GM18858 (cell line): ENCODE data around the gene MYO1D.

Experiments
- ATAC-seq: cut with Tn5 transposase; IDR thresholded peaks from one replicate; pipeline ENCODE4 v1.9.1; 2021; ENCODE audit not compliant: unreplicated experiment

Gene MYO1D

DNA sequence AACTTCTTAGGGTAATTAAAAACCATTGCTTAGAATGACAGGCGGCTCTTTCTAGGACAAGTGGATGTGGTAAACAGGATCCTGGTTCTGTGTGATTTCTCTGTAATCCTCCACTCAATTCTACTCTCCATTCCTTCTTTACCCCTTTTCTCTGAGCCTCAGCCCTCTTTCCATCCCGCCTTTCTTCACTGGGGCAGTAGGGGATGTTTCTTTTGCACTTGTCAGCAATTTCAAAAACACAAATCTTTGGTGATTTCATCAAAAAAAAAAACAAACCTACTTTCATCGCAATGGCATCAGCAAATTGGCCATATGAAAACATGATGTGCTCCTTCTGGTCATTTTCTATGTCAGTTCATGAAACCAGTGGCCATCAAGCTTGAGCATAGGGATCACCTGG, 285.5 kb downstream of the MYO1D start:
- no peak for ATAC-seq

DNA sequence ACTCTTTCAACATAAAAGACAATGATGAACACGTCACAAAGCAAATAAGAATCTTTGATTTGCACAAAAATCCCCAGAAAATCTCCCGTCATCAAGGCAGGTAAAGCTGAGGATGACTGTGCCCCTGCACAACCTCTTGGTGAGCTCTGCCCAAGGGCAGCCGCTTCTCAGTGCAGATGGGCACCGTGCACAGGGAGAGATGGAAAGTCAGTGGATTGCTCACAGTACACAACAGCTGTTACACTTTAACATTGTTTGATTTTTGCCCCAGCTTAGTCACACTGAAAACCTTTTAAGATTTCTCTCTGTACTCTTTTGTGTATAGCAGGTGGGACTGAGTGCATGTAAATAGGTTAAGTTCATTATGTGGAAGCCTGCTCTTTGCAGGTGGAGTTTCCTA, 285.9 kb downstream of the MYO1D start:
- ATAC-seq: no peak

DNA sequence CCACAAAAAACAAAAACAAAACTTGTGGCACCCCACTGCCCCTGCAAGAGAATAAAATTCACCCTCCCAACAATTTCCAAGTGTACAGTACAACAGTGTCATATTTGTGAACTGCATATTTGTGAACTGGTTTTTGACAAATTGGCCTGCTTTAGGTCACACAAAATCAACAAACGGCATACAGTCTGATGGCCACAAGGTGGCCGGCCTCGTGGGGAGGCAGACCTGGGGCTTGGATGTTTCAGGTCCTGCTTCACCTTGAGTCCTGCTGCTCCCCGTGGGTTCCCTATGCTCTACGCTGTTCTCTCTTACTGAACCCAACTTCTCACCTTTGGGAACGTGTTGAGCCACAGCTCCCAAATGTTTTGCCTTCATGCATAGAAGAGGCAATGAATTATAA, 287.9 kb downstream of the MYO1D start:
- ATAC-seq: no peak

- ATAC-seq: no peak
Observed at GRCh38 chr17:32588135-32588534, 288.8 kb downstream of the MYO1D start.

- no peak for ATAC-seq
Observed at GRCh38 chr17:32586666-32587065, 290.3 kb downstream of the MYO1D start.

DNA sequence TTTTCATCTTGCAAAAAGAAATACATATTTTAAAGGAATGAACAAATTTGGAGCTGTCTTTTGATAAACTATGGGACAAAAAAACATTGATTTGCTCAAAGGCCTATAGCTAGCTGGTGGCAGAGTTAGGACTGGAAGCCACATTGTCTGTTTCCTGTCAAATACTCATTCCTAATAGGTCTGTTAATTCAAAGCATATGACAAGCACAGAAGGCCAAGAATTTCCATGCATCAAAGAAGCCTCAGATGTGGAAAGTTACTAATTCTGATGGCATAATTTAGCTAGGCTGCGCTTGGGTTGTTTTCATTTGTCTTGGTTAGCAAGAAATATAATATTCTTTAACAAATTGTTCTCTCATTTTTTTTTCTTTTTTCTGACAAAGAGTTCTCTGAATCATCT, 292.1 kb downstream of the MYO1D start:
- no peak for ATAC-seq

GRCh38 chr17:32583053-32583452, 293.9 kb downstream of the MYO1D start:
- no peak for ATAC-seq

DNA sequence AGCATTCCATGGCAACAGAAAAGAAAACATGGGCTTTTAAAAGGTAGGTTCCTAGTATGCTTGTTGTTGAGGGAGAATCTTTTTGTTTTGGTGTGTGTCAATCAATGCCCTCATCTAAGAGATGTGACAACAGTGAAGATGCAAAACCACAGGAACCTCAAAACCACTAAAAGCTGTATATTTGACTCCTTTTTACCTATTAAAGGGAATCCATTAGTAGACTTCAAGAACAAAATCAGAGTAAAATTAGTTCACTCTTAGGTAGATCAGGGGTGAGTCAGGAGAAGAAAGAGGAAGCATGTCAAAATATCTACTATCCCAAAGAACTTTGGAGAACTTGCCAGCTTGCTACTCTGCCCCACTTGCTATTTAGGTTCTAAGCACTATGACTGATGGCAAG, 301.1 kb downstream of the MYO1D start:
- no peak for ATAC-seq

- no peak for ATAC-seq
Observed at GRCh38 chr17:32570081-32570396, 306.9 kb downstream of the MYO1D start.

GRCh38 chr17:32569171-32570080, 307.5 kb downstream of the MYO1D start:
- ATAC-seq: peak; percentile 49

DNA sequence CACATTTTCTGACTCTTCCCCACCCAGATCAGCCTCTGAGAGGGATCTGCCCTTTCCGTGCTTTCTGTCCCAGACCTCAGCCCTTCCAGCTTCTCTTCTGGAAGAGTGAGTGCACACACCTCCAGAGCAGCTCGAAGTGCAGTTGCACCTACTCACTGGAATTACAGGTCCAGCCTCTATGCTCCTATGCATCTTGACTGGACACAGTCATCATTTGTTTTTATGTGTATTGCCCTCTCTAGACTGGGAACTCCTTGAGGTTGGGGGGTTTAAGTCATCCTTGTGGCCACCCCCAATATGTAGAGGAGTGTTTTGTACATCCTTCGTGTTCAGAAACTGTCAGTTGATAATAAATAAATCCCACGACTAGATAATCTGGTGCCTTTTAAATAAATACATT, 308.2 kb downstream of the MYO1D start:
- ATAC-seq: no peak

DNA sequence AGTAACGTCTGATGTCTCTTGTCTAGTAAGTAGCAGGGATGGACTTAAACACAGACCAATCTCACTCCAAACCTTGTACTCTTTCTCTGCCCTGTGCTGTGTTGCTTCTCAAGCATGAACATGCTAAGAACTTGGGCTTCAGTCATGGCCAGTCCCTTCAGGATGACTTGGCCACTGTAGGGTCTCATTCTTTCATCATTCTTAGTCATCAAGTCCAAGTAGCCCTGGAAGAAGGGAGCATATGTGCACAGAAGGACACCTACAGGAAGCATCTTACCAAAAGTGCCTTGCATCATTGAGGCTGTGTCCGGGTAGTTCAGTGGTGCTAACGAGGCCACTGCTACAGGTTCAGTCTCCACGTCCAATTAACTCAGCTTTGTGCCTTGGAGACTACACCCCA, 309.4 kb downstream of the MYO1D start:
- ATAC-seq: no peak

GRCh38 chr17:32567086-32567485, 309.8 kb downstream of the MYO1D start:
- no peak for ATAC-seq

GRCh38 chr17:32566303-32566702, 310.6 kb downstream of the MYO1D start:
- no peak for ATAC-seq

- no peak for ATAC-seq
Observed at GRCh38 chr17:32565401-32565800, 311.5 kb downstream of the MYO1D start.

- ATAC-seq: no peak
Observed at GRCh38 chr17:32564325-32564724, 312.6 kb downstream of the MYO1D start.

DNA sequence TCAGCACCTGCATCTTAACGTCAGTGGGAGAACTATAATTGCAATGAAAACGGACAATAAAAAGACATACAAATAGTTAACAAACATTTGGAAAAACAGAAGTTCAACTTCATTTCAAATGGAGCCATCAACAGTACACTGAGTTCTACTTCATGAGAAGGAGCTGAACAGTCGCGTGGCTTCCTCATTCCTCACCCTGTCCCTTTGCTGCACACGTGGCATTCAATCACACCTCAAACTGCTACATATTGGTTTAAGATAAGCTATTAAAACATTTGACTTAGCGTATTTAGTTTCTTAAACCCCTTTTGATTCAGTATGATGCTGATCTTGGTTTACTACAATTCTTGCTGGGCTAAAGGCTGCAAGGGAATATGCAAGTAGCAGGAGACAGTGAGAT, 313.3 kb downstream of the MYO1D start:
- no peak for ATAC-seq

- peak; percentile 66 for ATAC-seq
Observed at GRCh38 chr17:32558997-32559650, 317.8 kb downstream of the MYO1D start.

GRCh38 chr17:32558326-32558955, 318.5 kb downstream of the MYO1D start:
- ATAC-seq: no peak

DNA sequence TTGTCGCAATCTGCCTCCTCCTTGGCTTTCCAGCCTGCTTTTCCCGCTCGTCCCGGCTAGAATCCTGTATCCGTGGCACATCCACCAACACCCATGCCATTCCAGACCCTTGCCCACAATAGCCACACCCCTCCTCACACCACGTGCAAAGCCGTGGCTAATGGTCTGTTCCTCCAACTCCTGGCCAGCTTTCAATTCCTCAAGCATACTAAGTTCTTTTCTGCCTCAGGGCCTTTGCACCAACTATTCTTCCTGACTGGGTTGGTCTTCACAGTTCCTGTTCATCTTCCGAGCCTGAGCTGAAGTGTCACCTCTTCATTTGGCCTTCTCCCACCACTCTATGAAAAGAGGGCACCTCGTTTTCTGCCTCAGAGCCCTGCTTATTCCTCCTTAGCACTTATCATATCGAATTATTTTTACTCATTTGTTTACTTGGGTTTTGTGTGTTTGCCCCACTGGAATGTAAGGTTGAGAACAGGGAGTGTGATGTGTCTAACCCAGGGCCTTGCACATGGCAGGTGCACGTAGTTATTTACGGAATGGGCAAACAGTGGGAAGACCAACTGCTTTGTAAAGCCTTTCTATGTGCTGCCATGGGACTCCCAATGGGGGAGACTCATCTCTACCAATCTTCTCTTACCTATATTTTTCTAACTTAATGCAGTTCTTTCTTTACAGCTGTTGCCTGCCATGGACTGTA, 321.2 kb downstream of the MYO1D start:
- no peak for ATAC-seq

- no peak for ATAC-seq
Observed at GRCh38 chr17:32553168-32553567, 323.8 kb downstream of the MYO1D start.

- ATAC-seq: no peak
Observed at GRCh38 chr17:32552280-32552679, 324.6 kb downstream of the MYO1D start.
